A549 (cell line): Measurements from ENCODE around the gene TUT7. TPM values are rescaled to one million over a fixed set of nuclear protein-coding genes. Genes with fewer than 3 reads are reported as not detected.

ENCODE experiments used
- ATAC-seq, 2 experiments: fragments of 200-7000 bp in 1 of 2; fragments of >200 bp in 1 of 2; cut with Nextera tagmentation in 1 of 2; cut with Tn5 transposase in 1 of 2; 3 replicates each; pipeline versions ENCODE4 v1.8.0 to v1.9.1; 2018 to 2020; ENCODE audit warnings: mild to moderate bottlenecking in 1 of 2, moderate library complexity in 1 of 2
- CTCF ChIA-PET: fragments of 300-600 bp; sonication (Branson Sonifier 250); formaldehyde crosslinking; extraction: SDS; loops from one replicate; lab custom pipeline; 2021; ENCODE audit warnings: antibody characterized with exemption, inconsistent platforms; lab: Yijun Ruan, JAX
- POLR2A ChIA-PET: fragments of 350-600 bp; formaldehyde crosslinking; extraction: SDS; loops from one replicate; lab custom pipeline; 2021; ENCODE audit warnings: antibody characterized with exemption, inconsistent platforms; lab: Yijun Ruan, JAX
- DNase-seq, 2 experiments: peaks; one replicate each; pipeline versions ENCODE4 v3.0.0 to v3.0.0-alpha.2; 2011 to 2016; ENCODE audit warnings: low read depth in 1 of 2, low spot score in 1 of 2
- FAIRE-seq: peaks from 2 replicates; lab custom pipeline; 2011; peaks lifted over from hg19 to GRCh38; lab: Jason Lieb, UNC
- H3K27ac ChIP-seq, 2 experiments: fragments of >200 bp; sonication (Bioruptor Twin); formaldehyde crosslinking; 3 replicates each; pipeline ENCODE4 v1.5.1; 2016 to 2017
- H3K4me1 ChIP-seq: fragments of >200 bp; sonication (Bioruptor Twin); formaldehyde crosslinking; 3 replicates; pipeline ENCODE4 v1.6.1; 2016
- H3K4me2 ChIP-seq: fragments of >200 bp; sonication (Bioruptor Twin); formaldehyde crosslinking; 3 replicates; pipeline ENCODE4 v1.6.1; 2016
- H3K4me3 ChIP-seq: fragments of >200 bp; sonication (Bioruptor Twin); formaldehyde crosslinking; 3 replicates; pipeline ENCODE4 v1.5.1; 2016
- H3K9me3 ChIP-seq: fragments of >200 bp; sonication (Bioruptor Twin); formaldehyde crosslinking; 3 replicates; pipeline ENCODE4 v1.6.1; 2016
- CBX8 ChIP-seq: fragments of 200-600 bp; sonication (generic); IDR thresholded peaks from 2 replicates; pipeline ENCODE4 v1.6.1; 2016
- CHD4 ChIP-seq: fragments of 200-600 bp; sonication (generic); IDR thresholded peaks from 2 replicates; pipeline ENCODE4 v1.6.1; 2016; ENCODE audit warnings: antibody characterized with exemption, mild to moderate bottlenecking, borderline replicate concordance
- EHMT2 ChIP-seq: fragments of 200-600 bp; sonication (generic); IDR thresholded peaks from 2 replicates; pipeline ENCODE4 v1.6.1; 2016; ENCODE audit warnings: antibody characterized with exemption, low read depth, mild to moderate bottlenecking, moderate library complexity
- EP300 ChIP-seq, 2 experiments: fragments of >200 bp; sonication (Bioruptor Twin); formaldehyde crosslinking; IDR thresholded peaks; 2 replicates in 1 of 2; 3 replicates in 1 of 2; pipeline ENCODE4 v1.6.1; 2016 to 2017
- ESRRA ChIP-seq: fragments of 150-350 bp; IDR thresholded peaks from 2 replicates; pipeline ENCODE4 v1.6.1; 2014; ENCODE audit warnings: mild to moderate bottlenecking, low read length, borderline replicate concordance
- FOSB ChIP-seq: fragments of 250-450 bp; sonication (Bioruptor Pico); IDR thresholded peaks from 2 replicates; pipeline ENCODE4 v1.5.0; 2020; ENCODE audit warnings: mild to moderate bottlenecking, moderate library complexity
- GATA3 ChIP-seq: IDR thresholded peaks from 2 replicates; pipeline ENCODE4 v1.6.1; 2012; ENCODE audit warnings: borderline replicate concordance
- HDAC2 ChIP-seq: fragments of 200-600 bp; sonication (generic); IDR thresholded peaks from 2 replicates; pipeline ENCODE4 v1.6.1; 2016
- HEYL ChIP-seq: fragments of 250-450 bp; sonication (Bioruptor Pico); IDR thresholded peaks from 2 replicates; pipeline ENCODE4 v1.8.0; 2021; ENCODE audit warnings: mild to moderate bottlenecking, moderate library complexity
- HOXB13 ChIP-seq: fragments of 250-450 bp; sonication (Bioruptor Pico); IDR thresholded peaks from 2 replicates; pipeline ENCODE4 v1.5.0; 2020; ENCODE audit warnings: low read depth, mild to moderate bottlenecking, moderate library complexity
- HOXB5 ChIP-seq: fragments of 250-450 bp; sonication (Bioruptor Pico); IDR thresholded peaks from 2 replicates; pipeline ENCODE4 v1.5.0; 2020; ENCODE audit warnings: mild to moderate bottlenecking, moderate library complexity
- JUN ChIP-seq, 2 experiments: fragments of >200 bp; sonication (Bioruptor Twin); formaldehyde crosslinking; IDR thresholded peaks; 2 replicates in 1 of 2; 3 replicates in 1 of 2; pipeline ENCODE4 v1.6.1; 2016 to 2017
- JUNB ChIP-seq: fragments of >200 bp; sonication (Bioruptor Twin); formaldehyde crosslinking; IDR thresholded peaks from 2 replicates; pipeline ENCODE4 v1.6.1; 2016
- KDM1A ChIP-seq: fragments of 200-600 bp; sonication (generic); IDR thresholded peaks from 2 replicates; pipeline ENCODE4 v1.6.1; 2016; ENCODE audit warnings: low read depth, mild to moderate bottlenecking
- KDM5A ChIP-seq: fragments of 200-600 bp; sonication (generic); IDR thresholded peaks from 2 replicates; pipeline ENCODE4 v1.6.1; 2016; ENCODE audit warnings: antibody characterized with exemption, mild to moderate bottlenecking
- MAFK ChIP-seq: fragments of 450-650 bp; IDR thresholded peaks from 2 replicates; pipeline ENCODE4 v1.6.1; 2014; ENCODE audit not compliant: partially characterized antibody
- MAZ ChIP-seq: fragments of 150-350 bp; IDR thresholded peaks from 2 replicates; pipeline ENCODE4 v1.6.1; 2014; ENCODE audit warnings: antibody characterized with exemption, low read depth, low read length, borderline replicate concordance
- NPAS2 ChIP-seq: fragments of 250-450 bp; sonication (Bioruptor Pico); IDR thresholded peaks from 2 replicates; pipeline ENCODE4 v1.8.0; 2022; ENCODE audit warnings: mild to moderate bottlenecking, moderate library complexity, borderline replicate concordance
- NR3C1 ChIP-seq: fragments of >200 bp; sonication (Bioruptor Twin); formaldehyde crosslinking; IDR thresholded peaks from 3 replicates; pipeline ENCODE4 v1.6.1; 2017
- RFX5 ChIP-seq: fragments of 450-650 bp; IDR thresholded peaks from 2 replicates; pipeline ENCODE4 v1.7.1; 2014; ENCODE audit warnings: antibody characterized with exemption, mild to moderate bottlenecking, moderate library complexity
- RNF2 ChIP-seq: fragments of 200-600 bp; sonication (generic); IDR thresholded peaks from 2 replicates; pipeline ENCODE4 v1.6.1; 2016; ENCODE audit warnings: low read depth, mild to moderate bottlenecking, antibody characterized with exemption, moderate library complexity, borderline replicate concordance
- SMC3 ChIP-seq: fragments of >200 bp; sonication (Bioruptor Twin); formaldehyde crosslinking; IDR thresholded peaks from 3 replicates; pipeline ENCODE4 v1.6.1; 2018; ENCODE audit warnings: inconsistent platforms
- SREBF2 ChIP-seq: fragments of 450-650 bp; IDR thresholded peaks from 2 replicates; pipeline ENCODE4 v1.6.1; 2014; ENCODE audit warnings: mild to moderate bottlenecking, moderate library complexity
- TFCP2L1 ChIP-seq: fragments of 250-450 bp; sonication (Bioruptor Pico); IDR thresholded peaks from 2 replicates; pipeline ENCODE4 v1.5.0; 2021; ENCODE audit warnings: mild to moderate bottlenecking
- WGBS: methylation state at CpG from one replicate; pipeline ENCODE4 v1.1.6; 2017; ENCODE audit errors: missing lambda C conversion rate; 5-methylcytosine and 5-hydroxymethylcytosine counted together
- polyA plus RNA-seq, 4 experiments: library from polyadenylated mRNA; depleted of rRNA in 3 of 4; stranded (reverse); fragments of >200 nt; fragmentation: RNase III in 1 of 4; extraction: RNeasy Plus Mini Kit Qiagen cat#74134 plus additional on column Dnase treatment in 1 of 4; gene quantifications; 2 replicates in 3 of 4; 3 replicates in 1 of 4; pipeline ENCODE4 v1.2.3, GENCODE V29; 2011 to 2017
- TF ChIP-seq, protein P1 (sequence below): fragments of >200 bp; sonication (Bioruptor Twin); formaldehyde crosslinking; IDR thresholded peaks from 3 replicates; pipeline ENCODE4 v1.6.1; 2016
- TF ChIP-seq, protein P2 (sequence below): fragments of 450-650 bp; IDR thresholded peaks from 2 replicates; pipeline ENCODE4 v1.6.1; 2014; ENCODE audit warnings: antibody characterized with exemption
- TF ChIP-seq, protein P3 (sequence below): IDR thresholded peaks from 2 replicates; pipeline ENCODE4 v1.6.1; 2012
- TF ChIP-seq, protein P4 (sequence below): fragments of 150-350 bp; IDR thresholded peaks from 2 replicates; pipeline ENCODE4 v1.6.1; 2014; ENCODE audit warnings: low read depth, mild to moderate bottlenecking, low read length
- TF ChIP-seq, protein P5 (sequence below): fragments of 250-450 bp; sonication (Bioruptor Pico); IDR thresholded peaks from 2 replicates; pipeline ENCODE4 v1.5.0; 2020; ENCODE audit warnings: low read depth, mild to moderate bottlenecking, moderate library complexity

The TUT7 gene
- polyA plus RNA-seq, 2 of the 4 experiments (the other 2 are of a cell fraction), result 12.1 to 27.0 TPM

DNA sequence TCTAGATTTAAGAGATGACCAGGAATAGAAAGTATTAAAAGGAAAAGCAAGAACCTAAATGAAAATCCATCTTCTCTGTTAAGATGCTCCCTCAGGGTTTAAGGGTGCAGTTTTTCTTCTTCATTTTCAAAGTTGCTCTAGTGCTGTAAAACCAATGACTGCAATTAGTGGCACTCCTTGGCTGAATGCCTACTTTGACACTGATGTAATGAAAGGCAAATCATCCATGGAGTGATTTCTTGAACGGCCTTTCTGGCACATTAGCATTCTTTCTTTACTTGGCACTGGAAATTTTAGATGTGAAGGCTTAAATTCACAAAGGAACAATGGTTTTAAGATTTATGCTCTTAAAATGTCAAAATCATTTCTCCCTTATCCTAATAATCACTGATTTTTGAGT is 52.5 kb downstream of the TUT7 start:
- DNase-seq, result no peak
- ATAC-seq, result no peak
- no peak overlapping the region for H3K27ac ChIP-seq
- H3K4me1 ChIP-seq, result no peaks in the 10 kb centered on the region
- WGBS, result 33% methylated on average over 1 of the region's 1 CpG
- ChIA-PET CTCF (no interaction called here), POLR2A (no interaction called here)
- H3K4me3 ChIP-seq, result no peak overlapping the region
- H3K9me3 ChIP-seq, result no peaks in the 10 kb centered on the region
- no peak for TF ChIP-seq FOSB (CRISPR knock-in tag)
- no peak for TF ChIP-seq CBX8
- TF ChIP-seq, protein P1, sequence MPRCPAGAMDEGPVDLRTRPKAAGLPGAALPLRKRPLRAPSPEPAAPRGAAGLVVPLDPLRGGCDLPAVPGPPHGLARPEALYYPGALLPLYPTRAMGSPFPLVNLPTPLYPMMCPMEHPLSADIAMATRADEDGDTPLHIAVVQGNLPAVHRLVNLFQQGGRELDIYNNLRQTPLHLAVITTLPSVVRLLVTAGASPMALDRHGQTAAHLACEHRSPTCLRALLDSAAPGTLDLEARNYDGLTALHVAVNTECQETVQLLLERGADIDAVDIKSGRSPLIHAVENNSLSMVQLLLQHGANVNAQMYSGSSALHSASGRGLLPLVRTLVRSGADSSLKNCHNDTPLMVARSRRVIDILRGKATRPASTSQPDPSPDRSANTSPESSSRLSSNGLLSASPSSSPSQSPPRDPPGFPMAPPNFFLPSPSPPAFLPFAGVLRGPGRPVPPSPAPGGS, result no peak
- TF ChIP-seq EHMT2, result no peak
- TF ChIP-seq NR3C1, result no peak
- TF ChIP-seq HOXB13 (CRISPR knock-in tag), result no peak
- TF ChIP-seq SREBF2, result no peak
- TF ChIP-seq MAFK, result no peak
- TF ChIP-seq TFCP2L1 (CRISPR knock-in tag), result no peak
- TF ChIP-seq KDM1A, result no peak
- no peak for TF ChIP-seq HOXB5 (CRISPR knock-in tag)
- no peak for TF ChIP-seq HDAC2
- TF ChIP-seq, protein P2, sequence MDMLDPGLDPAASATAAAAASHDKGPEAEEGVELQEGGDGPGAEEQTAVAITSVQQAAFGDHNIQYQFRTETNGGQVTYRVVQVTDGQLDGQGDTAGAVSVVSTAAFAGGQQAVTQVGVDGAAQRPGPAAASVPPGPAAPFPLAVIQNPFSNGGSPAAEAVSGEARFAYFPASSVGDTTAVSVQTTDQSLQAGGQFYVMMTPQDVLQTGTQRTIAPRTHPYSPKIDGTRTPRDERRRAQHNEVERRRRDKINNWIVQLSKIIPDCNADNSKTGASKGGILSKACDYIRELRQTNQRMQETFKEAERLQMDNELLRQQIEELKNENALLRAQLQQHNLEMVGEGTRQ, result no peak
- TF ChIP-seq ESRRA, result no peak
- TF ChIP-seq CHD4, result no peak
- TF ChIP-seq, protein P3, sequence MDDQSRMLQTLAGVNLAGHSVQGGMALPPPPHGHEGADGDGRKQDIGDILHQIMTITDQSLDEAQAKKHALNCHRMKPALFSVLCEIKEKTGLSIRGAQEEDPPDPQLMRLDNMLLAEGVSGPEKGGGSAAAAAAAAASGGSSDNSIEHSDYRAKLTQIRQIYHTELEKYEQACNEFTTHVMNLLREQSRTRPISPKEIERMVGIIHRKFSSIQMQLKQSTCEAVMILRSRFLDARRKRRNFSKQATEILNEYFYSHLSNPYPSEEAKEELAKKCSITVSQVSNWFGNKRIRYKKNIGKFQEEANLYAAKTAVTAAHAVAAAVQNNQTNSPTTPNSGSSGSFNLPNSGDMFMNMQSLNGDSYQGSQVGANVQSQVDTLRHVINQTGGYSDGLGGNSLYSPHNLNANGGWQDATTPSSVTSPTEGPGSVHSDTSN, result no peak
- TF ChIP-seq JUNB, result no peak
- TF ChIP-seq MAZ, result no peak
- H3K4me2 ChIP-seq, result no peak overlapping the region
- no peak for FAIRE-seq

DNA sequence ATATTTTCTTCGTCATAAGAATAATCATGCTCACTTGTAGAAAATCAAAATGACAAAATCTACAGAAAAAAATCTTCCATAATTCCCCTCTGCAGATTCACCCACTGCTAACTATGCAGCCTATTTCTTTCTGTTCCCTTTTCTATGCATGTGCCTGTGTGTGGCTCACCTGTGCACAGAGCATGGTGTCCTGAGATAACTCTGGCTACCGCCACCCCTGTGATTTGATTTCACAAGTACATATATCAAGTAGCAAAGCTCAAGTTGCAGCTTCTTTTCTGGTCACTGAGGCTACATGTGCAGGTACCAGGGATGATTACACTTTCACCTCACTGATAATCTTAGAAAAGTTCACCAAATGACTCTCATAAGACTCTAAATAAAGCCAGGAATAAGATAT is 53.5 kb downstream of the TUT7 start:
- no peaks in the 10 kb centered on the region for H3K4me1 ChIP-seq
- H3K27ac ChIP-seq, result no peak overlapping the region
- 90% methylated on average over 2 of the region's 2 CpGs for WGBS
- POLR2A ChIA-PET, result no interaction called here
- no peak overlapping the region for H3K4me2 ChIP-seq
- DNase-seq (no peak), FAIRE-seq (no peak), ATAC-seq (no peak)
- no peaks in the 10 kb centered on the region for H3K9me3 ChIP-seq
- CTCF ChIA-PET, result no interaction called here
- TF ChIP-seq JUN (IDR thresholded peaks at IDR 0.05), result no peak
- TF ChIP-seq, protein P2, result no peak
- TF ChIP-seq MAZ, result no peak
- TF ChIP-seq RNF2, result no peak
- no peak for TF ChIP-seq ESRRA
- TF ChIP-seq NPAS2 (CRISPR knock-in tag), result no peak
- TF ChIP-seq SMC3, result no peak
- TF ChIP-seq KDM5A, result no peak
- no peak for TF ChIP-seq MAFK
- no peak for TF ChIP-seq RFX5
- TF ChIP-seq, protein P4, sequence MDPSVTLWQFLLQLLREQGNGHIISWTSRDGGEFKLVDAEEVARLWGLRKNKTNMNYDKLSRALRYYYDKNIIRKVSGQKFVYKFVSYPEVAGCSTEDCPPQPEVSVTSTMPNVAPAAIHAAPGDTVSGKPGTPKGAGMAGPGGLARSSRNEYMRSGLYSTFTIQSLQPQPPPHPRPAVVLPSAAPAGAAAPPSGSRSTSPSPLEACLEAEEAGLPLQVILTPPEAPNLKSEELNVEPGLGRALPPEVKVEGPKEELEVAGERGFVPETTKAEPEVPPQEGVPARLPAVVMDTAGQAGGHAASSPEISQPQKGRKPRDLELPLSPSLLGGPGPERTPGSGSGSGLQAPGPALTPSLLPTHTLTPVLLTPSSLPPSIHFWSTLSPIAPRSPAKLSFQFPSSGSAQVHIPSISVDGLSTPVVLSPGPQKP, result no peak
- no peak for TF ChIP-seq GATA3
- no peak for TF ChIP-seq EP300 (IDR thresholded peaks at IDR 0.05)
- no peak for TF ChIP-seq HEYL (CRISPR knock-in tag)
- TF ChIP-seq, protein P5, sequence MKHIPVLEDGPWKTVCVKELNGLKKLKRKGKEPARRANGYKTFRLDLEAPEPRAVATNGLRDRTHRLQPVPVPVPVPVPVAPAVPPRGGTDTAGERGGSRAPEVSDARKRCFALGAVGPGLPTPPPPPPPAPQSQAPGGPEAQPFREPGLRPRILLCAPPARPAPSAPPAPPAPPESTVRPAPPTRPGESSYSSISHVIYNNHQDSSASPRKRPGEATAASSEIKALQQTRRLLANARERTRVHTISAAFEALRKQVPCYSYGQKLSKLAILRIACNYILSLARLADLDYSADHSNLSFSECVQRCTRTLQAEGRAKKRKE (CRISPR knock-in tag), result no peak
- no peak overlapping the region for H3K4me3 ChIP-seq
